HG03342 (cell line): ENCODE results near the gene CCT5.
"Not testable (repeated sequence)": the region's sequence is repeated elsewhere in the genome, so short reads cannot be mapped to it uniquely, and the experiment has no call there.

Experiments
- ATAC-seq: cut with Tn5 transposase; IDR thresholded peaks from one replicate; pipeline ENCODE4 v1.9.1; 2021; ENCODE audit warnings: mild to moderate bottlenecking, moderate library complexity; ENCODE audit not compliant: unreplicated experiment

The CCT5 gene

DNA sequence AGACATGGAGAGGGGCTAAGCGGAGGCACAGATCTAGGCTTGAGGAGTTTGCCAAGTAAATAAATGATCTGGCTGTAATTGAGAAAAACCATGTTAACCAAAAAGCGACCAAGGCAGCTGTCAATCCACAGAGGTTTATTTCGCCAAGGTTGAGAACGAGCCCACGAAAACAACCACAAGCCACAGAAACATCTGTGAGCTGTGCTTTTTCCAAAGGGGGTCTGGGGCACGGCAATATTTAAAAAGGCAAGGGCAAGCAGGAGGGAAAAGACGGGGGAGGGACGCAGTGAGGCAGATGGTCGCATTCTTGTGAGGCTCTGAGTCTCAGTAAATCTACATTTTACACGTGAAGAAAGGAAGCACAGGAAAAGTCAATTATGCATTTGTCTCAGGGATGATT is 25.4 kb downstream of the CCT5 start:
- no peak for ATAC-seq

- ATAC-seq, result no peak
Observed at GRCh38 chr5:10275991-10276390, 25.9 kb downstream of the CCT5 start.

GRCh38 chr5:10276691-10277090 is 26.6 kb downstream of the CCT5 start:
- no peak for ATAC-seq

DNA sequence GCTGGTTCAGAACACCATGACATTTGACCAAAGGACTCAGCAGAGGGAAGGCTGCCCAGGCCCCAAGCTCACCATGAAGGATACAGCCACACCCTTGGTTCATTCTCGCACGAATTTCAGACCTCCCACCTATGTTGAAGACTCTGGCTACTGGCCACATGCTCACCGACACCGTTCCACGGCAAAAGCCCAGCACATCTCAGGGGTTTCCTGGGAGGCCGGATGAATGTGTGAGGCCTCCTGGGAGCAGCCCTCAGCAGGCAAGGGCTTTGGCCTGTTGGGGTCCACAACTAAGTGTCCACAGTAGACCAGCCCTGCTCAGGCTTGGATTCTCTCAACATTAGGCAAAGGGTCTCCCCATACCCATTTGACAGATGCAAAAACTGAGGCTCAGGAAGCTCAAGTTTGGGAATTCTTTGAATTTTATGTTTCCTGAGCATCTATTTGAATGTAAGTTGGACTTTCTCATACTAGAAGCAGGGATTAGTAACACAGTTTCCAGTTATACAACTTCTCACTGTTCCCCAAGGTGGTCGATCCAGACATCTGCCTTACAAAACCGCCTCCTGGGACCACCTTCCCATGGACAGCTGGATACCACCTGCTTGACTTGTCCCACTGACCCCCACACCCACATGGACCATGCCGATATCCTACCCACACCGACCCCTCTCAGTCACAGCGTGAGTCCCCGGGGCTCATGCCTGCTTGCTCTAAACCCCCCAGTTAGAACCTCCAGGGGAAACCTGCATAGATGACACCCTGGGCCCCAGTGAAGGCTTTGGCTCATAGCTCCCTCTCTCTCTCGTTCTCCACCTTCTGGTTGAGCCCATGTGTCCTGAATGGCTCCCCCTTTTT is 27.9 kb downstream of the CCT5 start:
- ATAC-seq, result no peak

DNA sequence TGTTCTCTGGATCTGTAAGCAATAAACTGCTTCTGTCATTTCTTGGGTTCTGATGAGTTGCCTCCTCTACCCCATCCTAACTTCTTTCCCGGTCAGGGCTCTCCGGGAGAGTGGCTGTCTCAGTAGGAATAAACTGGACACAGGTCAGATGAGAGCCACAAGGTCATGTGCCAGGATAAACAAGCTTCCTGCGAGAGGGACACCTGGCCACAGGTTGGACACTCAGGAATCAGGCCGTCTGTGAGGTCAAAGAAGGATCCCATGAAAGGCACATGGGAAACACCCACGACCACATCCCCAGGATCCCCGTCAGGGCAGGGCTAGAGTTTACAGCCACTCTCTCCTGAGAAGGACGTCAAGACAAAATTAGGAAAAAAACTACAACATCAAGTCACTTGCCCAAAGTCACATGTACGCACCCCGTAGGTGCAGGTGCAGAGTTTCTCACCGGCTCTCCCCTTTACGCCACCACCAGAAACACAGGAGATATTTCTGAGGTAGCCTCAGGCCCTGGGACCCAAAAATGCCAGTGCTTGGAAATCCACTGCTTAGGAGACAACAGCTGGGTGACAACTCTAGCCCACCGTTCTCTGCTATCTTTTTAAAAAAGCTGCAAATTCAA is 28.7 kb downstream of the CCT5 start:
- no peak for ATAC-seq

GRCh38 chr5:10279328-10279727 is 29.2 kb downstream of the CCT5 start:
- no peak for ATAC-seq

DNA sequence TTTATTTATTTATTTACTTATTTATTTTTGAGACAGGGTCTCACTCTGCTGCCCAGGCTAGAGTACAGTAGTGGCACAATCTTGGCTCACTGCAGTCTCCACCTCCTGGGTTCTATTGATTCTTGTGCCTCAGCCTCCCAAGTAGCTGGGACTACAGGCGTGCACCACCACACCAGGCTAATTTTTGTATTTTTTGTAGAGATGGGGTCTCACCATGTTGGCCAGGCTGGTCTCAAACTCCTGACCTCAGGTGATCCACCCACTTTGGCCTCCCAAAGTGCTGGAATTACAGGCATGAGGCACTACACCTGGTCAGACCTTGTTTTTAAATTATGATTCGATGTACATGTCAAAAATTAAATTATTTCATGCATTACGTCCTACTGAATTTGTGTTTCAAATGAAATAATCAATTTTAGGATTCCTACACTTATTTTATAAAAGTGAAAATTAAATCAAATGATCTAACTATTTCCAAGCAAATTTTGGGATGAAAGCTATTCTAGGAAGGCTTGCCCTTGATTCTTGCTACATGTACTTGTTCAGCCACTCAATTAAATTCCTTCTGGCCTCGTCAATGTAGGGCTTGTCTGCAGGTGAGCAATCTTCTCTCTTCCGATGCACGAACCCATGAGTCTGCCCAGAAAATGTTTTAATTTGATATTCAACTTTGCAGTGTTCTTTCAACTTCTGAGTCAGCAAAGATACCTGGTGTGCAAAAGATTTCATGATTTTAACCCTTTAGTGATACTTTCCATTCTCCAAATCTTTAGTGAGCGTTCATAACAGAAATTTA is 30.0 kb downstream of the CCT5 start:
- no peak for ATAC-seq

GRCh38 chr5:10283927-10284635 is 34.0 kb downstream of the CCT5 start:
- peak; percentile 95 for ATAC-seq

DNA sequence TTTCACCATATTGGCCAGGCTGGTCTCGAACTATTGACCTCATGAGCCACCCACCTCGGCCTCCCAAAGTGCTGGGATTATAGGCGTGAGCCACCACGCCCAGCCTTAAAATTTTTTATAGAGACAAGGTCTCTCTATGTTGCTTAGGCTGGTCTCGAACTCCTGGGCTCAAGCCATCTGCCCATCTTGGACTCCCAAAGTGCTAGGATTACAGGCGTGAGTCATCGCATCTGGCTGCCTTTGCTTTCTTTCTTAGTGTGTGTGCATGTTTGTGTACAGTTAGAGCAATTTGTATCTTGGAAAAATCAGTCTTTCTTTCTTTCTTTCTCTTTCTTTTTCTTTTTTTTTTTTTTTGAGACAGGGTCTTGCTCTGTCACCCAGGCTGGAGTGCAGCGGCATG is 35.3 kb downstream of the CCT5 start:
- ATAC-seq, result not testable (repeated sequence)

GRCh38 chr5:10286162-10286861 is 36.2 kb downstream of the CCT5 start:
- ATAC-seq, result no peak

GRCh38 chr5:10286862-10287227 is 36.8 kb downstream of the CCT5 start:
- no peak for ATAC-seq

DNA sequence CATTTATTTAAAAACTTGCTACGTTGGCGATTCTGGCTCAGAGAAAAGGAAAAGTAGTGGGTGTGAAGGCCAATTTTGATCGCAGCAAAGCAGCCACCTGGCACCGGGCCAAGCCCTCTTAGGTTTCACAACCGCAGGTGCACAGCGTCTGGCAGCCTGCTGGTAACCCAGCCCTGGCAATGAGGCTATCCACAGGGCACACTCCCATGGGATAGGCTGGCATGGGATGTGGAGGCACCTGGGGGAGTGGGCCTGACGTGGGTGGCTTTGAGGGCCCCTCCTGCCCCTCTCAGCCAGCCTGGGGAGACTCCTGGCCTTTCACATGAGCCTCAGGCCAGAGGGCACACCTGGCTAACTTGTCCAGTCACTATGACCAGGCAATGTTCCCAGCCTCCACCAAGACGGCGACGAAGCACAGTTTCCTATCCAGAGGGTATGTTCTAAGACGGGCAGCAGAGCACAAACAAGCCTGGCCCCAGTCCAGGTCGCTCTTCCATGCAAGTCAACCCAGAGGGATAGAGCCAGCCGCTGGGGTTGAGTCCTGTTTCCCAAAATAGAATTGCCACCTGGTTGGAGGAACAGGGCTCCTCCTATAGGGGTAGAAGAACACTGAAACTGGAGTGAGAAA is 38.6 kb downstream of the CCT5 start:
- ATAC-seq, result no peak

DNA sequence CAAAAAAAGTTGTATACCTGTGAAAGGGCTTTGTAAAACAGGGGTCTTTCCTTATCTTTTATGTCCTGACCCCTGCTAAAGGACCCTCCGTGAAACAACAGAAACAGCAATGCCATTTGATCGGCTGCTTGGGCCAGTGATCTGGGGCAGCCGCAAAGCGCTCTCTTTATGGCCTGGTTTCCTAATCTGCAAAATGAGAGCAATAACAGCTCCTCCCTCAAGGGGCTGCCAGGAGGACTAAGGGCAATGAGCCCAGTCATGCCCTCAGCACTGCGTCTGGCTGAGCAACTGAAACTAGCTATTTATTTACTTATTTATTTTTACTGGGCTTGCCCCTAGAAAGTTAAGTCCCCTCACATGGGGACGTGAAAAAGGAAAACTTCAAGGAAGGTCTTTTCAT is 39.3 kb downstream of the CCT5 start:
- ATAC-seq, result no peak

DNA sequence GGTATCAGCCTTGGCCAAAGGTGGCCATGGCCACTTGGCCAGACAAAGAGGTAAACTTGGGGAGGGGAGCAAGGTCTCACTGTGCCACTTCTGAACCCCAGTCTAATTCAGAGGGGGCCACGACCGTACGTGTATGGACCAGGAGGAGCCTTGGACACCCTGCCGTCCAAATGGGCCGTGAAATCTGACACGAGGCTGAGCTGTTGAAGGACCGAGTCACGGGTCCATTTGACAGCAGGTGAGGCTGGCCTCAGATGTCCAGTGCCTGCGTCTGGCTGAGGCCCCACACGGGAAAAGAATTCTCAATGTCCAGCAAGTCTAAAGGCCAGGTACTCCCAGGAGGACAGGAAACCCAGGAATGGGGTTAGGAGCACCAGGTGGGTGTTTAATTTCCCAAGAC is 39.9 kb downstream of the CCT5 start:
- no peak for ATAC-seq

DNA sequence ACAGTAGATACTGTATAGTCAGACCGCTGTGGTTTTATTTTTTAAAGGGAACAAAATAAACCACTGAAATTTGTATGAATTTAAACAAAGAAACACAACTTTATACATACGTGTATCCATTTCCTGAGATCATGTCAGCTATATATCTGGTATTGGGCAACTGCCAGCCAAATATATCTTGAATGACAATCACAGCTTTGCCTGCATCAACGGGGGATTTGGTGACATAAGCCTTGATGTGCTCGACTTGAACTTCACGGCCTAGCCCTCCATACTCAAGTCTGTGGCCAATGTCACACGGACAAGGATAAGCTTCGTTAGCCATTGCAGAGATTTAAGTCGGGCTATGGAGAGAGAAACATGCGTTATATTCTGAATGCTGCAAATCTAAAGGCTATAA is 40.4 kb downstream of the CCT5 start:
- ATAC-seq, result no peak

DNA sequence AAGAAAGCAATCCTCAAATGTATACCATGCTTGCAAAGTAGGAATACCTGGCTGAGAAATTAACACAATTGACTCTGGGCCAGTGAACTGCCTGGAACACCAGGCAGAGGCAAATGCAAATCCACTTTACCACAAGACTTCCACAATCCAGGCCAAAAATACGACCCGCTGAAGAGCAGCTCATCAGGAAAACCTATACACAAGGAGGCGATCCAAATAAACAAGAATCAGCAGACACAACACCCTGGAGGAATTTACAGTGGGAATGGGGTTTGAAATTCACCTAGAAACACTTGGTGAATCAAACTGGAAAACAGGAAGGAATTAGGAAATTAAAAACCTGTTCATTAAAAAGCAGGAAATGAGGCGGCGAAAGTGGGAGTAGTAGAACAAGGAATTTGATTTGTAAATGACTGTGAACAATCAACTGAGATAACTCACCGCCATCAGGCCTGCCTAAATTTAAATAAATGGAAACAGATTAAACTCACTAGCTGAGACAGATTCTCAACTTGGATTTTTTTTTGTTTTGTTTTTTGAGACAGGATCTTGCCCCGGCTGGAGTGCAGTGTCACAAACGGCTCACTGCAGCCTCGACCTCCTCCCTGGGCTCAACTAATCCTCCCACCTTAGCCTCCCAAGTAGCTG is 41.7 kb downstream of the CCT5 start:
- no peak for ATAC-seq

- no peak for ATAC-seq
Observed at GRCh38 chr5:10293907-10294662, 44.0 kb downstream of the CCT5 start.

GRCh38 chr5:10295619-10296326 is 45.7 kb downstream of the CCT5 start:
- ATAC-seq, result no peak
